K562 (cell line): Measurements from ENCODE around the gene PHLDB2. TPM values are rescaled to one million over a fixed set of nuclear protein-coding genes. Genes with fewer than 3 reads are reported as not detected.

Source experiments
- ATAC-seq: fragments of 200-7000 bp; cut with Tn5 transposase; 3 replicates; pipeline ENCODE4 v1.9.1; 2020; ENCODE audit warnings: moderate library complexity
- BruUV-seq: library from RNA; stranded (reverse); fragments of 400-500 nt; replicated peaks from 2 replicates; lab custom pipeline; 2021; lab: Mats Ljungman, UMichigan
- CTCF ChIA-PET: fragments of 300-600 bp; formaldehyde crosslinking; extraction: SDS; loops from one replicate; lab custom pipeline; 2021; ENCODE audit warnings: low intra/inter-chr PET ratio; lab: Yijun Ruan, JAX
- POLR2A ChIA-PET: fragments of 300-600, 350-650 bp; sonication (Branson Sonifier 250); formaldehyde crosslinking; extraction: SDS; loops from one replicate; lab custom pipeline; 2021; ENCODE audit warnings: antibody characterized with exemption, inconsistent platforms; lab: Yijun Ruan, JAX
- DNase-seq, 4 experiments: peaks; one replicate each; pipeline versions ENCODE4 v3.0.0 to v3.0.0-alpha.2; 2011 to 2018; ENCODE audit warnings: low spot score in 3 of 4, mixed read lengths in 3 of 4; ENCODE audit errors: extremely low read depth in 1 of 4
- FAIRE-seq: peaks from 2 replicates; lab custom pipeline; 2011; peaks lifted over from hg19 to GRCh38; lab: Jason Lieb, UNC
- H2AFZ ChIP-seq: 2 replicates; pipeline ENCODE4 v1.6.0; 2011; ENCODE audit warnings: low read depth, low read length, control low read depth, inconsistent platforms
- H3K27ac ChIP-seq: fragments of 200-600 bp; 3 replicates; pipeline ENCODE4 v1.8.0; 2011; ENCODE audit warnings: low read depth, mild to moderate bottlenecking, control low read depth, inconsistent platforms, low read length, moderate library complexity, mixed read lengths; ENCODE audit errors: extremely low read depth
- H3K27me3 ChIP-seq, 2 experiments: fragments of 300-600 bp in 1 of 2; 2 replicates in 1 of 2; 3 replicates in 1 of 2; pipeline versions ENCODE4 v1.6.0 to v1.8.0; 2011; ENCODE audit warnings: inconsistent platforms in 2 of 2, low read length in 2 of 2, mild to moderate bottlenecking in 1 of 2, mixed read lengths in 1 of 2, moderate library complexity in 1 of 2; ENCODE audit not compliant: control insufficient read depth in 2 of 2, insufficient read depth in 2 of 2
- H3K36me3 ChIP-seq: fragments of 300-600 bp; 3 replicates; pipeline ENCODE4 v1.8.0; 2011; ENCODE audit warnings: mild to moderate bottlenecking, low read length, inconsistent platforms; ENCODE audit not compliant: control insufficient read depth, insufficient read depth
- H3K4me1 ChIP-seq, 2 experiments: fragments of 200-600 bp in 1 of 2; replicated peaks in 1 of 2; 2 replicates in 1 of 2; 3 replicates in 1 of 2; pipeline versions ENCODE4 v1.5.1 to v1.8.0; 2011; ENCODE audit warnings: inconsistent platforms in 2 of 2, low read length in 2 of 2, mild to moderate bottlenecking in 1 of 2, mixed read lengths in 1 of 2, moderate library complexity in 1 of 2; ENCODE audit not compliant: control insufficient read depth in 2 of 2, insufficient read depth in 2 of 2
- H3K4me2 ChIP-seq: 2 replicates; pipeline ENCODE4 v1.6.1; 2011; ENCODE audit warnings: low read length, control low read depth, inconsistent platforms, mixed read lengths; ENCODE audit not compliant: insufficient read depth
- H3K4me3 ChIP-seq: fragments of 200-600 bp; sonication (generic), shearing (Covaris generic); 2 replicates; pipeline ENCODE4 v1.5.1; 2016; ENCODE audit warnings: control low read depth, inconsistent platforms
- H3K79me2 ChIP-seq: fragments of 200-600 bp; 3 replicates; pipeline ENCODE4 v1.8.0; 2011; ENCODE audit warnings: low read length, inconsistent platforms; ENCODE audit not compliant: control insufficient read depth, insufficient read depth
- H3K9ac ChIP-seq, 2 experiments: 2 replicates each; pipeline versions ENCODE4 v1.6.0 to v1.6.1; 2011; ENCODE audit warnings: low read depth in 2 of 2, low read length in 2 of 2, control low read depth in 1 of 2, inconsistent platforms in 1 of 2, mild to moderate bottlenecking in 1 of 2, mixed read lengths in 1 of 2; ENCODE audit not compliant: insufficient read depth in 1 of 2
- H3K9me1 ChIP-seq: one replicate; pipeline ENCODE4 v1.6.0; 2011; ENCODE audit warnings: inconsistent platforms, mild to moderate bottlenecking, low read length, moderate library complexity; ENCODE audit not compliant: control insufficient read depth, insufficient read depth
- H3K9me3 ChIP-seq: replicated peaks from 2 replicates; pipeline ENCODE4 v1.5.1; 2011; ENCODE audit warnings: low read depth, low read length, inconsistent platforms; ENCODE audit not compliant: control insufficient read depth, insufficient read depth
- H4K20me1 ChIP-seq: replicated peaks from 2 replicates; pipeline ENCODE4 v1.6.1; 2011; ENCODE audit warnings: low read length, inconsistent platforms, mixed read lengths; ENCODE audit not compliant: control insufficient read depth, insufficient read depth
- HDAC3 ChIP-seq: fragments of 450-650 bp; IDR thresholded peaks from 2 replicates; pipeline ENCODE4 v1.6.1; 2018; ENCODE audit warnings: borderline replicate concordance, mild to moderate bottlenecking, moderate library complexity; ENCODE audit not compliant: partially characterized antibody
- NR2C1 ChIP-seq, 2 experiments: fragments of 450-650 bp; IDR thresholded peaks; 2 replicates each; pipeline ENCODE4 v1.6.1; 2017; ENCODE audit warnings: mild to moderate bottlenecking in 2 of 2, antibody characterized with exemption in 1 of 2, inconsistent platforms in 1 of 2, missing compliant biosample characterization in 1 of 2, missing genetic modification characterization in 1 of 2
- WGBS: fragments of 100-300 bp; shearing (Covaris generic); methylation state at CpG from one replicate; pipeline ENCODE4 v1.1.6; 2016; ENCODE audit warnings: low coverage, mixed read lengths; ENCODE audit not compliant: insufficient coverage; ENCODE audit errors: missing lambda C conversion rate; 5-methylcytosine and 5-hydroxymethylcytosine counted together
- in situ Hi-C: fragments of 300-500 bp; cut with MboI; formaldehyde crosslinking; loops from 4 replicates; pipeline ENCODE4 v1.15.0; 2018; ENCODE audit warnings: inconsistent platforms, mixed read lengths
- intact Hi-C: fragments of 100-400 bp; cut with micrococcal nuclease; formaldehyde crosslinking; loops from 2 replicates; pipeline ENCODE4 v1.14.2; 2022
- polyA plus RNA-seq, 8 experiments: library from polyadenylated mRNA; depleted of rRNA in 4 of 8; stranded (reverse) in 5 of 8; unstranded in 3 of 8; fragments of >200 nt; fragmentation: Nextera tagmentation in 2 of 8; fragmentation: Illumina TruSeq in 1 of 8; extraction: Ambion mirVana in 2 of 8; extraction: Trizol in 1 of 8; gene quantifications; 2 replicates each; pipeline versions ENCODE4 v1.2.1 to v1.2.3, GENCODE V29; 2011 to 2014; ENCODE audit warnings: inconsistent platforms in 1 of 8, missing spikeins in 1 of 8
- total RNA-seq, 7 experiments: library from RNA; depleted of rRNA in 6 of 7; stranded (reverse); fragments of >200 nt in 6 of 7; fragmentation: Illumina TruSeq in 2 of 7; extraction: Trizol in 2 of 7; gene quantifications; 2 replicates each; pipeline versions ENCODE4 v1.2.1 to v1.2.3, GENCODE V29; 2011 to 2021; ENCODE audit warnings: low replicate concordance in 1 of 7
- TF ChIP-seq, protein P1 (sequence below): fragments of 450-650 bp; IDR thresholded peaks from 2 replicates; pipeline ENCODE4 v1.6.1; 2016; ENCODE audit warnings: low read depth
- TF ChIP-seq, protein P2 (sequence below), 3 experiments: IDR thresholded peaks in 2 of 3; conservative IDR thresholded peaks in 1 of 3; 2 replicates each; pipeline ENCODE4 v1.5.1; 2011 to 2012; ENCODE audit warnings: low read length in 3 of 3, mild to moderate bottlenecking in 3 of 3, control low read depth in 2 of 3, improper control_type of control experiment in 1 of 3, inconsistent platforms in 1 of 3, low read depth in 1 of 3, mixed read lengths in 1 of 3, moderate library complexity in 1 of 3; ENCODE audit not compliant: insufficient read depth in 2 of 3
- TF ChIP-seq, protein P3 (sequence below): fragments of 450-650 bp; formaldehyde crosslinking; IDR thresholded peaks from 2 replicates; pipeline ENCODE4 v1.4.0; 2020; ENCODE audit warnings: mild to moderate bottlenecking, moderate library complexity
- TF ChIP-seq, protein P4 (sequence below), 2 experiments: fragments of 450-650 bp in 1 of 2; sonication (generic) in 1 of 2; formaldehyde crosslinking in 1 of 2; IDR thresholded peaks in 1 of 2; conservative IDR thresholded peaks in 1 of 2; 2 replicates each; pipeline versions ENCODE4 v1.6.1 to v1.8.1; 2016 to 2023; ENCODE audit warnings: mild to moderate bottlenecking in 2 of 2, moderate library complexity in 2 of 2, inconsistent platforms in 1 of 2, missing genetic modification reagents in 1 of 2

The PHLDB2 gene
- total and polyA plus RNA-seq, 9 of the 15 experiments (the other 6 are each of a cell fraction or from before 2014, with no cell fraction given), result 0.04 TPM; not detected in 8

DNA sequence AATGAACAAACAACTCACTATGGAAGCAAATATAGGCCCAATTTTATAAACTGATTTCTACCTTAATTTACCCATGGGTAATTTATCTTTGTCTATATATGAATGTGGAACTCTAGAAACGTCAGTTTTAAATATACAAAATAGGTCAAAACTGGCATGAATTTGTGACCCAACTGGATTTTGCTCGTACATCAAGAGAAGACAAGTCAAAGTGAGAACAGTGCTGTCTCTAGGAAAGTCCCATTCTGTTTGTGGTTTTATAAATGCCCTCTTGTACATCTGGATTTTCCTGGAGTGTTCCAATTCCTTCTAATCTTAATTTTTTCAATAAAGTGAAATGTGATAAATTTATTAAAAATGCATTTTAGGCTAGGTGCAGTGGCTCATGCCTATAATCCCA, 69.5 kb downstream of the PHLDB2 start:
- no peak overlapping the region for H3K4me3 ChIP-seq
- POLR2A ChIA-PET, result no interaction called here
- no peaks in the 10 kb centered on the region for H3K4me1 ChIP-seq
- in situ Hi-C loops (no loop called here), intact Hi-C loops (no loop called here)
- no TSS peak for BruUV-seq
- no peak overlapping the region for H3K4me2 ChIP-seq
- no peaks in the 10 kb centered on the region for H3K9me3 ChIP-seq
- CTCF ChIA-PET, result no interaction called here
- no peak overlapping the region for H3K9ac ChIP-seq
- no peaks in the 10 kb centered on the region for H3K27me3 ChIP-seq
- FAIRE-seq (no peak), ATAC-seq (no peak), DNase-seq (no peak)
- no peak overlapping the region for H2AFZ ChIP-seq
- H4K20me1 ChIP-seq, result no peaks in the 10 kb centered on the region
- no peak overlapping the region for H3K27ac ChIP-seq
- H3K9me1 ChIP-seq, result no peaks in the 10 kb centered on the region
- H3K79me2 ChIP-seq, result no peaks in the 10 kb centered on the region
- 6% methylated on average over 2 of the region's 2 CpGs for WGBS
- no peaks in the 10 kb centered on the region for H3K36me3 ChIP-seq
- TF ChIP-seq, protein P1, sequence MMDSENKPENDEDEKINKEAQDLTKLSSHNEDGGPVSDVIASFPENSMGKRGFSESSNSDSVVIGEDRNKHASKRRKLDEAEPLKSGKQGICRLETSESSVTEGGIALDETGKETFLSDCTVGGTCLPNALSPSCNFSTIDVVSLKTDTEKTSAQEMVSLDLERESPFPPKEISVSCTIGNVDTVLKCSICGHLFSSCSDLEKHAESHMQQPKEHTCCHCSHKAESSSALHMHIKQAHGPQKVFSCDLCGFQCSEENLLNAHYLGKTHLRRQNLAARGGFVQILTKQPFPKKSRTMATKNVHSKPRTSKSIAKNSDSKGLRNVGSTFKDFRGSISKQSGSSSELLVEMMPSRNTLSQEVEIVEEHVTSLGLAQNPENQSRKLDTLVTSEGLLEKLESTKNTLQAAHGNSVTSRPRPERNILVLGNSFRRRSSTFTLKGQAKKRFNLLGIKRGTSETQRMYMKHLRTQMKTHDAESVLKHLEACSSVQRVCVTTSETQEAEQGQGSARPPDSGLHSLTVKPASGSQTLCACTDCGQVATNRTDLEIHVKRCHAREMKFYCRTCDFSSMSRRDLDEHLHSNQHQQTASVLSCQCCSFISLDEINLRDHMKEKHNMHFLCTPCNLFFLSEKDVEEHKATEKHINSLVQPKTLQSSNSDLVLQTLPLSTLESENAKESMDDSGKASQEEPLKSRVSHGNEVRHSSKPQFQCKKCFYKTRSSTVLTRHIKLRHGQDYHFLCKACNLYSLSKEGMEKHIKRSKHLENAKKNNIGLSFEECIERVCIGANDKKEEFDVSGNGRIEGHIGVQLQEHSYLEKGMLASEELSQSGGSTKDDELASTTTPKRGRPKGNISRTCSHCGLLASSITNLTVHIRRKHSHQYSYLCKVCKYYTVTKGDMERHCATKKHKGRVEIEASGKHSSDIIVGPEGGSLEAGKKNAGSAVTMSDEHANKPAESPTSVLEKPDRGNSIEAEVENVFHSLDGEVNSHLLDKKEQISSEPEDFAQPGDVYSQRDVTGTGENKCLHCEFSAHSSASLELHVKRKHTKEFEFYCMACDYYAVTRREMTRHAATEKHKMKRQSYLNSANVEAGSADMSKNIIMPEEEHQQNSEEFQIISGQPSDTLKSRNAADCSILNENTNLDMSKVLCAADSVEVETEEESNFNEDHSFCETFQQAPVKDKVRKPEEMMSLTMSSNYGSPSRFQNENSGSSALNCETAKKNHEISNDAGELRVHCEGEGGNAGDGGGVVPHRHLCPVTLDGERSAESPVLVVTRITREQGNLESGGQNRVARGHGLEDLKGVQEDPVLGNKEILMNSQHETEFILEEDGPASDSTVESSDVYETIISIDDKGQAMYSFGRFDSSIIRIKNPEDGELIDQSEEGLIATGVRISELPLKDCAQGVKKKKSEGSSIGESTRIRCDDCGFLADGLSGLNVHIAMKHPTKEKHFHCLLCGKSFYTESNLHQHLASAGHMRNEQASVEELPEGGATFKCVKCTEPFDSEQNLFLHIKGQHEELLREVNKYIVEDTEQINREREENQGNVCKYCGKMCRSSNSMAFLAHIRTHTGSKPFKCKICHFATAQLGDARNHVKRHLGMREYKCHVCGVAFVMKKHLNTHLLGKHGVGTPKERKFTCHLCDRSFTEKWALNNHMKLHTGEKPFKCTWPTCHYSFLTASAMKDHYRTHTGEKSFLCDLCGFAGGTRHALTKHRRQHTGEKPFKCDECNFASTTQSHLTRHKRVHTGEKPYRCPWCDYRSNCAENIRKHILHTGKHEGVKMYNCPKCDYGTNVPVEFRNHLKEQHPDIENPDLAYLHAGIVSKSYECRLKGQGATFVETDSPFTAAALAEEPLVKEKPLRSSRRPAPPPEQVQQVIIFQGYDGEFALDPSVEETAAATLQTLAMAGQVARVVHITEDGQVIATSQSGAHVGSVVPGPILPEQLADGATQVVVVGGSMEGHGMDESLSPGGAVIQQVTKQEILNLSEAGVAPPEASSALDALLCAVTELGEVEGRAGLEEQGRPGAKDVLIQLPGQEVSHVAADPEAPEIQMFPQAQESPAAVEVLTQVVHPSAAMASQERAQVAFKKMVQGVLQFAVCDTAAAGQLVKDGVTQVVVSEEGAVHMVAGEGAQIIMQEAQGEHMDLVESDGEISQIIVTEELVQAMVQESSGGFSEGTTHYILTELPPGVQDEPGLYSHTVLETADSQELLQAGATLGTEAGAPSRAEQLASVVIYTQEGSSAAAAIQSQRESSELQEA, result no peak
- TF ChIP-seq HDAC3, result no peak
- TF ChIP-seq, protein P2, sequence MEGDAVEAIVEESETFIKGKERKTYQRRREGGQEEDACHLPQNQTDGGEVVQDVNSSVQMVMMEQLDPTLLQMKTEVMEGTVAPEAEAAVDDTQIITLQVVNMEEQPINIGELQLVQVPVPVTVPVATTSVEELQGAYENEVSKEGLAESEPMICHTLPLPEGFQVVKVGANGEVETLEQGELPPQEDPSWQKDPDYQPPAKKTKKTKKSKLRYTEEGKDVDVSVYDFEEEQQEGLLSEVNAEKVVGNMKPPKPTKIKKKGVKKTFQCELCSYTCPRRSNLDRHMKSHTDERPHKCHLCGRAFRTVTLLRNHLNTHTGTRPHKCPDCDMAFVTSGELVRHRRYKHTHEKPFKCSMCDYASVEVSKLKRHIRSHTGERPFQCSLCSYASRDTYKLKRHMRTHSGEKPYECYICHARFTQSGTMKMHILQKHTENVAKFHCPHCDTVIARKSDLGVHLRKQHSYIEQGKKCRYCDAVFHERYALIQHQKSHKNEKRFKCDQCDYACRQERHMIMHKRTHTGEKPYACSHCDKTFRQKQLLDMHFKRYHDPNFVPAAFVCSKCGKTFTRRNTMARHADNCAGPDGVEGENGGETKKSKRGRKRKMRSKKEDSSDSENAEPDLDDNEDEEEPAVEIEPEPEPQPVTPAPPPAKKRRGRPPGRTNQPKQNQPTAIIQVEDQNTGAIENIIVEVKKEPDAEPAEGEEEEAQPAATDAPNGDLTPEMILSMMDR (IDR thresholded peaks at IDR 0.05 in 2 of 3, conservative IDR thresholded peaks at IDR 0.05 in 1 of 3; ENCODE audit: insufficient read depth in 2 of 3, low read depth in 1 of 3, low read length in 3 of 3), result no peak
- TF ChIP-seq, protein P3, sequence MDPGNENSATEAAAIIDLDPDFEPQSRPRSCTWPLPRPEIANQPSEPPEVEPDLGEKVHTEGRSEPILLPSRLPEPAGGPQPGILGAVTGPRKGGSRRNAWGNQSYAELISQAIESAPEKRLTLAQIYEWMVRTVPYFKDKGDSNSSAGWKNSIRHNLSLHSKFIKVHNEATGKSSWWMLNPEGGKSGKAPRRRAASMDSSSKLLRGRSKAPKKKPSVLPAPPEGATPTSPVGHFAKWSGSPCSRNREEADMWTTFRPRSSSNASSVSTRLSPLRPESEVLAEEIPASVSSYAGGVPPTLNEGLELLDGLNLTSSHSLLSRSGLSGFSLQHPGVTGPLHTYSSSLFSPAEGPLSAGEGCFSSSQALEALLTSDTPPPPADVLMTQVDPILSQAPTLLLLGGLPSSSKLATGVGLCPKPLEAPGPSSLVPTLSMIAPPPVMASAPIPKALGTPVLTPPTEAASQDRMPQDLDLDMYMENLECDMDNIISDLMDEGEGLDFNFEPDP (CRISPR knock-in tag), result no peak
- TF ChIP-seq NR2C1 (IDR thresholded peaks at IDR 0.05), result no peak
- no peak for TF ChIP-seq NR2C1 (tag; IDR thresholded peaks at IDR 0.05)
- TF ChIP-seq, protein P4, sequence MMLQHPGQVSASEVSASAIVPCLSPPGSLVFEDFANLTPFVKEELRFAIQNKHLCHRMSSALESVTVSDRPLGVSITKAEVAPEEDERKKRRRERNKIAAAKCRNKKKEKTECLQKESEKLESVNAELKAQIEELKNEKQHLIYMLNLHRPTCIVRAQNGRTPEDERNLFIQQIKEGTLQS (IDR thresholded peaks at IDR 0.05), result no peak
- TF ChIP-seq, protein P4 (CRISPR knock-in tag; conservative IDR thresholded peaks at IDR 0.05), result no peak
